Thyroid gland (tissue), 4 donors: Measurements from ENCODE around the gene TPRG1.

Experiments used
- CTCF ChIP-seq, 6 experiments: fragments of 200-600 bp in 3 of 6; fragments of 450-650 bp in 3 of 6; sonication (generic) in 3 of 6; IDR thresholded peaks; one replicate each; pipeline ENCODE4 v1.5.1; 2016 to 2019; ENCODE audit warnings: antibody characterized with exemption in 6 of 6, mild to moderate bottlenecking in 2 of 6, inconsistent platforms in 1 of 6, moderate library complexity in 1 of 6
- POLR2A ChIP-seq, 2 donors: fragments of 450-650 bp; IDR thresholded peaks; one replicate each; pipeline ENCODE4 v1.6.1; 2017; ENCODE audit warnings: antibody characterized with exemption in 2 of 2, mild to moderate bottlenecking in 2 of 2, moderate library complexity in 1 of 2

DNA sequence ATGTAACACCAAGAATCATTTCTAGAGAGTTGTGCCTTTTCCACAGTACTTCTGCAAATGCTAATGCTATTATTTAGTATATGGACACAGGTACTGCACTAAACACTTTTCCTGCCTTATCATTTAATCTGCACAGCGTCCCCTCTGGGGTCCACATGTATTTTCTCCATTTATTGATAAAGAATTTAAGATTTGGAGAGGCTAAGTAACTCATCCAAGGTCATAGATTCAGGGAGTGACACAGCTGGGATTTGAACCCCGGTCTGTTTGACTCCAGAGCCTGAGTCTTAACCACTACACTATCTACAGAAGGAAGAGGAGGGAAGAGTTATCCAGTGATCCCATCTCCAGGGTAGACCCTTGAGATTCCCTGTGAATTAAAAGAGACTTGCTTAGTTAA, 24.9 kb upstream of the TPRG1 start:
- TF ChIP-seq CTCF (IDR thresholded peaks at IDR 0.05) (no peak), POLR2A (IDR thresholded peaks at IDR 0.05) (no peak)
